PC-3 (cell line): ENCODE measurements around the gene MYH10.

Experiments
- EZH2 ChIP-seq: fragments of 300-600 bp; sonication (generic); IDR thresholded peaks from one replicate; pipeline ENCODE4 v1.6.1; 2017; ENCODE audit warnings: antibody characterized with exemption, mild to moderate bottlenecking, low read length; ENCODE audit not compliant: unreplicated experiment
- EZH2phosphoT487 ChIP-seq: fragments of 300-600 bp; sonication (generic); IDR thresholded peaks from 2 replicates; pipeline ENCODE4 v1.6.1; 2018; ENCODE audit warnings: mild to moderate bottlenecking, antibody characterized with exemption, low read length, borderline replicate concordance
- TF ChIP-seq, protein P1 (sequence below): fragments of 300-600 bp; sonication (generic); conservative IDR thresholded peaks from 2 replicates; pipeline ENCODE4 v1.5.1; 2017; ENCODE audit warnings: antibody characterized with exemption, low read depth, mild to moderate bottlenecking, low read length

DNA sequence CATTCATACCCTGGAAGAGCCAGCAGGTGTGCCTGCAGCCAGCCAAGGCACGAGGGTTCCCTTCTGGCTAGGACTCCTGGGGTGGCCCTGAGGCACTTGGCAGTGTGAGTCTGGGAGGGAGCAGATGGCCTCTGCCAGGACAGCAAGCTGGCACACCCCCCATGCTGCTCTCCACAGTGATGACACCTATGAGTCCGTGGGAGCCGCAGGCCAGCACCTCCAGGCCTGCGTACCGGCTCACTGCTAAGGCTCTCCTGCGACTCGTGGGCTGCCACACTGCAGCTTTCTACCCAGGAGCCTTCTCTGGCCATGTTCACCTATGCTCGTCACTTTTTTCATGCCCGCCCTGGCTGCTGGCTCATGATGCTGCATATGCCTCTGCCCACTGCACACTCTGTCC lies 126.7 kb downstream of the MYH10 start:
- TF ChIP-seq, protein P1, sequence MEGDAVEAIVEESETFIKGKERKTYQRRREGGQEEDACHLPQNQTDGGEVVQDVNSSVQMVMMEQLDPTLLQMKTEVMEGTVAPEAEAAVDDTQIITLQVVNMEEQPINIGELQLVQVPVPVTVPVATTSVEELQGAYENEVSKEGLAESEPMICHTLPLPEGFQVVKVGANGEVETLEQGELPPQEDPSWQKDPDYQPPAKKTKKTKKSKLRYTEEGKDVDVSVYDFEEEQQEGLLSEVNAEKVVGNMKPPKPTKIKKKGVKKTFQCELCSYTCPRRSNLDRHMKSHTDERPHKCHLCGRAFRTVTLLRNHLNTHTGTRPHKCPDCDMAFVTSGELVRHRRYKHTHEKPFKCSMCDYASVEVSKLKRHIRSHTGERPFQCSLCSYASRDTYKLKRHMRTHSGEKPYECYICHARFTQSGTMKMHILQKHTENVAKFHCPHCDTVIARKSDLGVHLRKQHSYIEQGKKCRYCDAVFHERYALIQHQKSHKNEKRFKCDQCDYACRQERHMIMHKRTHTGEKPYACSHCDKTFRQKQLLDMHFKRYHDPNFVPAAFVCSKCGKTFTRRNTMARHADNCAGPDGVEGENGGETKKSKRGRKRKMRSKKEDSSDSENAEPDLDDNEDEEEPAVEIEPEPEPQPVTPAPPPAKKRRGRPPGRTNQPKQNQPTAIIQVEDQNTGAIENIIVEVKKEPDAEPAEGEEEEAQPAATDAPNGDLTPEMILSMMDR, result no peak
- TF ChIP-seq EZH2 (no peak), EZH2phosphoT487 (no peak)
